Hypothalamus (tissue), 51 donors: ENCODE data around the gene ZNF664.
A peak's percentile ranks its signal among the peaks of the same experiment; 100 is the strongest.

ENCODE experiments used
- DNase-seq, 51 donors: peaks; one replicate each; lab custom pipeline; 2025; lab: John Stamatoyannopoulos, UW

ZNF664 gene

DNA sequence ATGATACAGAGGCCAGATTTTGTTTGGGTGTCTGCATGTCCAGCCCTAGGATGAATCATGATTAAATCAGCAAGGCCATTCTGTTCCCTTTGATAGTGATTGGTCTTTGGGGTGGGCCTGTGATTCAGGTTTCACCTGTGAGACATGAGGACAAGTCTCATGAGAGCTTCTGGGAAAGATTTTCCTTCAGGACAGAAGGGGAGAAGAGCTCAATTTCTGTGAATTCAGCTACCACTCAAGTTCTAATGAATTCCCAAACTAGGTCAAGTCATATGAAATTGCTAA lies 73.4 kb downstream of the ZNF664 start:
- no peak for DNase-seq

DNA sequence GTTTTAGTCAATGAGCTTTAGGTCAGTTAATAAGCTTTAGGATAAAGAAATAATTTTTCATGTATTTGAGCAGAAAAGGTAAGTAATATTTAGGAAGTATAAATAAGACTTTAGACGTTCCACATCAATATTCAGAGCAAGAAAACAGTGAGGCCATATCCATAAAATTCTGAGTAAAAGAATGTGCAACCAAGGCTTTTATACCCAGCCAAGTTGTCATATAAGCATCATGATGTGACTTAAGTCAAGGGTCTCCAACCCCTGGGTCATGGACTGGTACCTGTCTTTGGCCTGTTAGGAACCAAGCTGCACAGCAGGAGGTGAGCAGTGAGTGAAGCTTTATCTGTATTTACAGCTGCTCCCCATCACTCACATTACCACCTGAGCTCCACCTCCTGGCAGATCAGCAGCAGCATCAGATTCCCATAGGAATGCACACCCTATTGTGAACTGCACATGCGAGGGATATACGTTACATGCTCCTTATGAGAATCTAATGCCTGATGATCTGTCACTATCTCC lies 74.1 kb downstream of the ZNF664 start:
- DNase-seq, result no peak

DNA sequence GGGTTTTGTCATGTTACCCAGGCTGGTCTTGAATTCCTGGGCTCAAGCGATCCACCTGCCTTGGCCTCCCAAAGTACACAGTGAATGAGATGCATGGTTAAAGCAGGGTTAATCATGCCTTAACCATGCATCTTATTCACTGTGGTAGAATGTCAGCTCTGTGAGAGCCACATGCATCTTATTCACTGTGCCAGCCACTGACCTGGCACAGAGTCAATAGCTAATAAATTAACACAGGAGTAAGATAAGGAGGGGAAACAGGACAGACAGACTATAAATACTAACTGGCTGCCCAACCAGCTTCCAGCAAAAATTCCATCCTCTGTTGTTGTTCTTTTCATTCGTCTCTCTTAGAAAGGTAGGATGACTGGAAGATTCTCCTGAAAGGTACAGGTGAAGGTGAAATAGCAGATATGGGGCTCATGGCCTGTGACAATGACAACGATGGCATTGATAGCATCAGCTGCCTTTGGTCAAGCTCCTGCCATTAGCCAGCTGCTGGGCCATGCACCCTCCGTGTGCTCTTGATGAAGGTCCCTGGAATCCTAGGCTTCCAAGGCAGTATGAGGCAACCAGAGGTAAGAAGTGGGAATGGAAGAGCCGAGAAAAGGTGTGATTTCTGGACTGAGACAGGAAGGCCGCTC lies 76.6 kb downstream of the ZNF664 start:
- DNase-seq, result no peak

GRCh38 chr12:124053851-124054250 lies 80.8 kb downstream of the ZNF664 start:
- peak in 37 of 51 donors; percentile 7 to 73 (median 39) for DNase-seq

DNA sequence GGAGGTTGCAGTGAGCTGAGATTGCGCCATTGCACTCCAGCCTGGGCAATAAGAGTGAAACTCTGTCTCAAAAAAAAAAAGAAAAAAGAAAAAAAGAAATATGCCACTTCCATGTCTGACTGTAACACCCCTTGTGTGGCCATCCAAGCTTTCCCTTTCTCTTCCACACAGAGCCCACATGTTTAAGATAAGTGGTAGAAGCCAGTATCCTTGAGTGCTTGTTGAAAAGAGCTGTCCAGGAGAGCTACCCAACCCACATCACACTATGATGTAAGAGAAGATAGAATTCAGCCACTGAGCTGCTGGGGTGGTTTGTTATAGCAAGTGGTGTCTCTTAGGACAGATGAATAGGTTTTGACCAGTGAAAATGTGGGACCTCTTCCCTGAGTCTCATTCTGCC lies 82.1 kb downstream of the ZNF664 start:
- DNase-seq, result no peak

GRCh38 chr12:124057691-124058090 lies 84.7 kb downstream of the ZNF664 start:
- no peak for DNase-seq

DNA sequence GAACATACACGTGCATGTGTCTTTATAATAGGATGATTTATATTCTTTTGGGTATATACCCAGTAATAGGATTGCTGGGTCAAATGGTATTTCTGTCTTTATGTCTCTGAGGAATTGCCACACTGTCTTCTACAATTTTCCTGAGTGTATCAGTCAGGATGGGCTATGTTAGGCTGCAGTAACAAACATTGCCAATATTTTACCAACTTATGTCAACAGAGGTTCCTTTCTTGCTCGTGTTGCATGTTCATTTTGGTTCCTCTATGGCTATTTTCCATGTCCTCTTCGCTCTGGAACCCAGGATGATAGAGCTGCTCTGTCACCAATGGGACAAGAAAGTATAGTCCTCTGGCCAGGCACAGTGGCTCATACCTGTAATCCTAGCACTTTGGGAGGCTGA lies 86.7 kb downstream of the ZNF664 start:
- no peak for DNase-seq
